ENCODE data around the gene EPHB1.

GRCh38 chr3:134816623-134817022 is 21.6 kb downstream of the EPHB1 start:
- TF ChIP-seq MXD4 (CRISPR knock-in tag; IDR thresholded peaks at IDR 0.05; ENCODE audit: borderline replicate concordance) (no peak), E2F5 (CRISPR knock-in tag; IDR thresholded peaks at IDR 0.05) (no peak), JAZF1 (CRISPR knock-in tag; IDR thresholded peaks at IDR 0.05) (no peak), JUN (CRISPR knock-in tag; IDR thresholded peaks at IDR 0.05) (no peak), USF2 (CRISPR knock-in tag; IDR thresholded peaks at IDR 0.05) (no peak), ZNF138 (CRISPR knock-in tag; conservative IDR thresholded peaks at IDR 0.05) (no peak), CTCF (IDR thresholded peaks at IDR 0.05) (no peak), MAX (CRISPR knock-in tag; IDR thresholded peaks at IDR 0.05) (no peak), ZBTB21 (CRISPR knock-in tag; IDR thresholded peaks at IDR 0.05; ENCODE audit: borderline replicate concordance) (no peak), ATF6 (CRISPR knock-in tag; IDR thresholded peaks at IDR 0.05) (no peak), GABPB1 (CRISPR knock-in tag; IDR thresholded peaks at IDR 0.05) (no peak), OVOL2 (CRISPR knock-in tag; IDR thresholded peaks at IDR 0.05; ENCODE audit: borderline replicate concordance) (no peak), ZBTB43 (CRISPR knock-in tag; IDR thresholded peaks at IDR 0.05) (no peak)
